Upper lobe of right lung (tissue), 1 donor: ENCODE data around the gene HCN3. TPM values are rescaled to one million over a fixed set of nuclear protein-coding genes. Genes with fewer than 3 reads are reported as not detected.

Source experiments
- ATAC-seq: fragments of 200-7000 bp; cut with Tn5 transposase; one replicate; pipeline ENCODE4 v1.9.1; 2020; ENCODE audit warnings: mild to moderate bottlenecking, moderate library complexity
- DNase-seq: peaks from one replicate; pipeline ENCODE4 v3.0.0-alpha.2; 2020
- H3K27ac ChIP-seq: fragments of 200-600 bp; one replicate; pipeline ENCODE4 v1.8.0; 2022
- H3K27me3 ChIP-seq: fragments of 200-600 bp; one replicate; pipeline ENCODE4 v1.8.0; 2022; ENCODE audit warnings: mild to moderate bottlenecking
- H3K36me3 ChIP-seq: fragments of 200-600 bp; one replicate; pipeline ENCODE4 v1.8.0; 2022
- H3K4me1 ChIP-seq: fragments of 200-600 bp; one replicate; pipeline ENCODE4 v1.8.0; 2022
- H3K4me3 ChIP-seq: fragments of 200-600 bp; one replicate; pipeline ENCODE4 v1.8.0; 2022; ENCODE audit warnings: mild to moderate bottlenecking
- H3K9me3 ChIP-seq: fragments of 200-600 bp; one replicate; pipeline ENCODE4 v1.8.0; 2022
- CTCF ChIP-seq: fragments of 200-600 bp; IDR thresholded peaks from one replicate; pipeline ENCODE4 v1.8.0; 2022; ENCODE audit warnings: antibody characterized with exemption
- intact Hi-C: fragments of 100-400 bp; cut with DNase I; formaldehyde crosslinking; loops from one replicate; pipeline ENCODE4 v1.11.0; 2022
- total RNA-seq: library from RNA; stranded (reverse); fragmentation: NEBNext Ultra II Directional; extraction: Animal tissue kit (Norgen Biotek cat#: 25700); gene quantifications from one replicate; pipeline ENCODE4 v1.2.1, GENCODE V29; 2021
- donor health status: DM: no; HTN: yes; CAD: no; lungs with severe emphysema.

Gene HCN3
- total RNA-seq, 1 donor from 2014 or later: 2.6 TPM

DNA sequence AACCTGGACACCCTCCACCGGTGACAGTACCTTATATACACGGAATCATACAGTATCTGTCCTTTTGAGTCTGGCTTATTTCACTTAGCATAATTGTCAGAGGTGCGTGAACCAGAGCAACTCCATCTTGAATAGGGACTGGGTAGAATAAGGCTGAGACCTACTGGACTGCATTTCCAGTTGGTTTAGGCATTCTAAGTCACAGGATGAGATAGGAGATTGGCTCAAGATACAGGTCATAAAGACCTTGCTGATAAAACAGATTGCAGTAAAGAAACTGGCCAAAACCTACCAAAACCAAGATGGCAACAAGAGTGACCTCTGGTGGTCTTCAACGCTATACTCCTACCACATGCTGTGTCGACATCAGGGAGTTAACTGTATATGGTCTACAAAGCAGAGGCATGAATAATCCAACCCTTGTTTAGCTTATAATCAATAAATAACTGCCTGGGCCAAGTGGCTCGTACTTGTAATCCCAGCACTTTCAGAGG lies 30.0 kb downstream of the HCN3 start:
- no peaks in the 10 kb centered on the region for H3K27me3 ChIP-seq
- H3K36me3 ChIP-seq: peaks cover 6% of the 10 kb centered on the region
- H3K4me1 ChIP-seq: peaks cover 19% of the 10 kb centered on the region
- intact Hi-C loops: no loop called here
- TF ChIP-seq CTCF: peak; percentile 32
- no peak overlapping the region for H3K27ac ChIP-seq
- no peak for DNase-seq
- no peaks in the 10 kb centered on the region for H3K9me3 ChIP-seq
- no peak for ATAC-seq
- H3K4me3 ChIP-seq: no peak overlapping the region

- no peak for TF ChIP-seq CTCF
- ATAC-seq (peak; percentile 99), DNase-seq (peak; percentile 99)
- Histone ChIP-seq H3K9me3 (no peaks in the 10 kb centered on the region), H3K27ac (peak within 1 kb of the TSS; percentile 90), H3K4me1 (peaks cover 19% of the 10 kb centered on the region), H3K36me3 (peaks cover 18% of the 10 kb centered on the region), H3K4me3 (peak within 1 kb of the TSS; percentile 96), H3K27me3 (no peaks in the 10 kb centered on the region)
- intact Hi-C loops: no loop called here
Observed at GRCh38 chr1:155308493-155309422, 31.5 kb downstream of the HCN3 start, which contains the start of gene FDPS. TSS of gene FDPS (plus strand) at chr1:155308866. CDS start at chr1:155309790, 924 bp downstream.

GRCh38 chr1:155309423-155310021 lies 32.3 kb downstream of the HCN3 start:
- peak; percentile 13 for ATAC-seq
- H3K36me3 ChIP-seq: peaks cover 26% of the 10 kb centered on the region
- H3K27me3 ChIP-seq: no peaks in the 10 kb centered on the region
- peak overlapping the region; percentile 90 for H3K27ac ChIP-seq
- peak overlapping the region; percentile 96 for H3K4me3 ChIP-seq
- no peak for TF ChIP-seq CTCF
- peaks cover 19% of the 10 kb centered on the region for H3K4me1 ChIP-seq
- peak; percentile 80 for DNase-seq
- intact Hi-C loops: no loop called here
- H3K9me3 ChIP-seq: no peaks in the 10 kb centered on the region

DNA sequence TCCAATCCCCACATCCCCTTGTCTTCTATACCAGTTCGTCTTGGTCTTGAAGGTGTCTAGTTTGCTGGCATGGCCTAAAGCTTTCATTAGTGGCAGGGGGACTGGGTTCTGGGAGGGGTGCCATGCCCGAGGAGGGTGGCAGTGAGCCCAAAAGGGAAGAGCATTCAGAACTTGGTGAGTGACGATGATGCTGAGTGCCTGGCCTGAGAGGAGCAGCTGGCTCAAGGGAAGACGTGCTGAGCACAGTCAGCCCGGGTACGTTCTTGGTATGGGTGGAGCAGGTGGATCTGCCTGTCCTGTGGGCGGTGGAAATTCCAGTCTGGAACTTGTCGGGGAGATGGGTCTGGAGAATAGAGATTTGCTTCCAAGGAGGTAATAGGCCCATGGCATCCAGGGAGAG lies 36.0 kb downstream of the HCN3 start:
- intact Hi-C loops: no loop called here
- no peaks in the 10 kb centered on the region for H3K27me3 ChIP-seq
- peaks cover 19% of the 10 kb centered on the region for H3K4me1 ChIP-seq
- H3K4me3 ChIP-seq: no peak overlapping the region
- no peak for ATAC-seq
- DNase-seq: no peak
- no peaks in the 10 kb centered on the region for H3K9me3 ChIP-seq
- no peak overlapping the region for H3K27ac ChIP-seq
- no peak for TF ChIP-seq CTCF
- H3K36me3 ChIP-seq: peaks cover 58% of the 10 kb centered on the region

DNA sequence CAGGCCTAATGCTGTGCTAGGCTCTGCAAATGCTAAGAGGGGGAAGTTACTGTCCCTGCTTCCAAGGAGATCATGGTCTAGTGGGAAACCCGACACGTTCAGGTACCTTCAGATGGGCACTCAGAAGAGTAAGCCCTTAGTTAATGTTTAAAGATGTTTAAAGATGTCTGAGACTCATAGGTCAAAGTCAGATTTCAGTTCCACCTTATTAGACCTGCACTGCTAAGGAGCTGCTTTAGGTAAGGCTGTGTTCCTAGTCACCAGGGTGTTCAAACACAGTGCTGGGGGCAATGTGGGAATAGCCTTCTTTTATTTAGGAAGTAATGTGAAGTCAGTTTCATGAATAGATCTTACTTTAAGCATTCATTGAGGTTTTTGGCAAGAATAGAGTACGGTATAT lies 39.7 kb downstream of the HCN3 start:
- Histone ChIP-seq H3K4me1 (peaks cover 19% of the 10 kb centered on the region), H3K4me3 (no peak overlapping the region), H3K27ac (no peak overlapping the region), H3K27me3 (no peaks in the 10 kb centered on the region), H3K36me3 (peaks cover 68% of the 10 kb centered on the region), H3K9me3 (no peaks in the 10 kb centered on the region)
- intact Hi-C loops: no loop called here
- ATAC-seq (no peak), DNase-seq (no peak)
- no peak for TF ChIP-seq CTCF
